Caki2 (cell line): ENCODE results near the gene SNX14. TPM values are rescaled to one million over a fixed set of nuclear protein-coding genes. Genes with fewer than 3 reads are reported as not detected.

Source experiments
- DNase-seq: peaks from one replicate; pipeline ENCODE4 v3.0.0-alpha.2; 2015; ENCODE audit warnings: low read depth
- in situ Hi-C: cut with HindIII; loops from 2 replicates; pipeline ENCODE4 v1.10.0; 2016; ENCODE audit warnings: low sequenced_read_pairs, low pct_unique_long_range_greater_than_20kb, mixed read lengths
- total RNA-seq: library from RNA; depleted of rRNA; stranded (reverse); fragments of >200 nt; shearing (Covaris generic); gene quantifications from 2 replicates; pipeline ENCODE4 v1.2.3, GENCODE V29; 2014; ENCODE audit warnings: low replicate concordance

Gene SNX14
- total RNA-seq, 1 experiment from 2014 or later: 82.9 TPM

- in situ Hi-C loops: no loop called here
- DNase-seq: no peak
These were observed 114.5 kb downstream of the SNX14 start for GRCh38 chr6:85479208-85479607.

- in situ Hi-C loops: no loop called here
- no peak for DNase-seq
These were observed 117.1 kb downstream of the SNX14 start for GRCh38 chr6:85476532-85476931.

- DNase-seq: no peak
- in situ Hi-C loops: no loop called here
These were observed 119.9 kb downstream of the SNX14 start for GRCh38 chr6:85473748-85474147.

- DNase-seq: no peak
- in situ Hi-C loops: no loop called here
These were observed 120.9 kb downstream of the SNX14 start for GRCh38 chr6:85472744-85473143.

GRCh38 chr6:85470023-85470410 is 123.6 kb downstream of the SNX14 start:
- DNase-seq: no peak
- in situ Hi-C loops: no loop called here

DNA sequence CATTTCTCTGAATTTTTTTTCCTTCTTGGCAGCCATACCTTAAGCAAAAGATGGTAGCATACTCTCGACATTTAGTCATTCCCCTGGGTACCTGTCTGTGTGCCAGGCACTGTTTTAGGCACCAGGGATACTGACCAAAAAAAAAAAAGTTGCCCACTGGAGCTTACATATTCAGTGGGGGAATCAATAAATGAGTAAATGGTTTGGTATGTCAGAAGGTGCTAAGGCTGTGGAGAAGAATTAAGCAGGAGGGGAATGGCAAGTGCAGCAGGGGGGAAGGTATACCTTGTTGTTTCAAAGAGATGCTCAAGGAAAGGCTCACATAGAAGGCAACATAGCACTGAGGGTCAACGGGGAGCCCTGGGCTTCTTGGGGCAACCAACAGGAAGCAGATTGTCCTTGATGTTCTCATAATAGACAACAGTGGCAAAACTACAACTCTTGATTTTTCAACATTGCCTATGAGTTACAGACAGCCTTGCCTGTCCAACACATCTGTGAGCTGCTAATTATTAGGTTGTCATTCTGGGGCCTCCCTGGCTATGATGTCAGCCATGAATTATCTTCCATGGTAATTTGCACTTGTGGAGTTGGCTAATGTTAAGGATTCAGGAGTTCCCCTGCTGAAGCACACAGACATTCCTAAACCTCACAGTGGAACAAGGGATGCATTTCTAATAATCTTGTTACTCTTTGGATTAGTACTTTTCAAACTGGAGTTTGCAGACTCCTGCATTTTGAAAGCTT is 124.2 kb downstream of the SNX14 start:
- in situ Hi-C loops: no loop called here
- DNase-seq: no peak

GRCh38 chr6:85468326-85468725 is 125.3 kb downstream of the SNX14 start:
- DNase-seq: no peak
- in situ Hi-C loops: no loop called here

GRCh38 chr6:85465762-85466161 is 127.9 kb downstream of the SNX14 start:
- no peak for DNase-seq
- in situ Hi-C loops: no loop called here

- peak; percentile 72 for DNase-seq
- in situ Hi-C loops: no loop called here
These were observed 128.9 kb downstream of the SNX14 start for GRCh38 chr6:85464722-85465150.

GRCh38 chr6:85464260-85464644 is 129.4 kb downstream of the SNX14 start:
- peak; percentile 86 for DNase-seq
- in situ Hi-C loops: no loop called here

DNA sequence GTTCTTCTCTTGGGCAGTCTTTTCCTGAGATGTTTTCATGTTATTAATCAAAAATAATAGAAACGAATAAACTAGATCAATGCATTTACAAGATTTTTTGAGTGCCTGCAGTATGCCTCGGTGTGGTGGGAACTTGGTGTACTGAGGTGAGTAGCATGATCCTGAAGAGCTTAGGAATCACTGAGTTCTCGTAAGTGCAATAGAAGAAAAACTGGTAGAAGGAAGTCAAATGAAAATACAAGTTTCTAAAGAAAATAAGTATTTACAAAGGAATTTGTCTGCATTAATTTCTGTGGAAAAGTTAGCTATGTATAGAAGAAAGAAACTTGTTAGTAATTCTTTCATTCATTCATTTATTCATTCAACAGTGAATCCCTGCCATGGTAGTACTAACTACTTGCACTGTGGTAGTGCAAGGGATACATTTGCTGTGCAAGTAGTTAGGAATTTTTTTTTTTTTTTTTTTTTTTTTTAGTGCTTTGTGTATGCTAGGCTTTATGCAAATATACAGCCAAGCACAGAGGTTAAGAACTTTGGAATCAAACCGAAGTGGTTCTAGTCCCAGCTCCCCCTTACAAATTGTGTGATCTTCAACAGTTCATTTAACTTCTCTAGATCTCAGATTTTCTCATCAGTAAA is 129.9 kb downstream of the SNX14 start:
- in situ Hi-C loops: no loop called here

GRCh38 chr6:85462673-85463072 is 131.0 kb downstream of the SNX14 start:
- DNase-seq: no peak
- in situ Hi-C loops: no loop called here

More for the DNA sequence above, 129.9 kb downstream of the SNX14 start:
- no peak for DNase-seq

DNA sequence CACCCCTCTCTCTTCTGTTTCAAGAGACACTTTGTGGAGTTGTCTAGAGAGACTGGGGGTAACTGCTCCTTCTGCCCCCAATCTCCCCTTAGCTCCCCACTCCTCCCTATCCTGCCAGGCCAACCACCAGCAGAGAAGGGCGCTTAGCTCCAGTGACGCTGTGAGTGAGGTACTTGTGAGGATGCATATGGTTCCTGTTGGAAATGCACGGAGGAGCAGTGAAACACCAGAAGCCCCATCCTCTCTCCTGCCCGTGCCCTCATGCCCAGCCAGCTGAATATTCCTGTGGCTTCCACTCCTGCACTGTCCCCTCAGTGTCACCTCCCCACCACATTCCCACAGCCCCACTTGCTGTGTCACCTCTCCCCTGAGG is 131.9 kb downstream of the SNX14 start:
- in situ Hi-C loops: no loop called here
- no peak for DNase-seq

GRCh38 chr6:85460921-85461797 is 132.5 kb downstream of the SNX14 start:
- in situ Hi-C loops: no loop called here
- no peak for DNase-seq

DNA sequence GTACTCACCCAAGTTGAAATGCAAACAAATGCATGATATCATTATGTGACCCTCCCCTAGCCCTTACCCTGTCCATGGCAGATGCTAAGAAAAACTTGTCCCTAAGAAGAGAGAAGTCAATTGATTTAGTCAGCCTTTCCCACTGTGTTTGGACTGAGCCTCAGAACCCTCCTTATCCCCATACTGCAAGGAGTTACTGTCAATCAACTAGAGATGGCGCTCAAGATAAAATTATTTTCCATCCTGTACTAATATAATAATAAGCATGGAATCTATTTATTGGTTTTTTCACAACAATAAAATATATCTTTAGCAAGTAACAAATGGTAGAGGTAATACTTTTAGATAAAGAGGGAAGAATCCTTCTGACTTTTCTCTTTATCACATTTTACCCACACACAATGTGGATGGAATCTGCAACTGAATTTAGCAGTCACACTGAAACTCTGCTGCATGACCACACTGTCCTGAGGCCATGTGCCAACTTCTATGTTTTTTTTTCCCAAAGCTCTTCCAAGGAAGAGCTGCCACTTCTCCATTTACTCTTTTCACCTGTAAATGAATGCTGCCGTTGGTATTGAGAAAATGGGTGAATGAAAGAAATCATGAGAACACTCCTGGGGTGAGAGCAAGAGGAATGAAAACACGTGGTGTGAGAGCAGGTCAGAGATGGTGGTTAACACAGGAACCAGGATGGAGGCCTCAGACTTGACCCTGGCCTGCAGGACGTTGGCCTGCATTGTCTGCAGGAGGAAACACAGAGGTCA is 133.3 kb downstream of the SNX14 start:
- DNase-seq: no peak
- in situ Hi-C loops: no loop called here

GRCh38 chr6:85459224-85459901 is 134.3 kb downstream of the SNX14 start:
- DNase-seq: no peak
- in situ Hi-C loops: no loop called here

DNA sequence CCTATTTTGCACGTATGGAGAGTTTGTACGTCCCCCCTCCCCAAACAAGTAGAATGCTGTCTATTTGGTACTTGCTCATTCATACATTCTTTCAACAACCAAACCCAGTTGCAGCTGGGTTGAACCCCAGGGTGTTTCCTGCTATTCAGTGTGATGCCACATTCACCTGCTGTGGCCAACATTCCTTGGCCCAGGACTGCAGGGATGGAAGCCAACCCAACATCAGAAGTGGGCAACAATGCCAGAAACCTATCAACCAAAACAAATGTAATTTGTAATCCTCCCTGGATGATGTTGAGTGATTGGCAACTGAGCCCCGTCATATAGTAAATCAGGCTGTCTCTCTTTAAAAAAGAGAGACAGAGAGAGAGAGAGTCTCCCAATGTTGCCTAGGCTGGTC is 134.9 kb downstream of the SNX14 start:
- DNase-seq: no peak
- in situ Hi-C loops: no loop called here

DNA sequence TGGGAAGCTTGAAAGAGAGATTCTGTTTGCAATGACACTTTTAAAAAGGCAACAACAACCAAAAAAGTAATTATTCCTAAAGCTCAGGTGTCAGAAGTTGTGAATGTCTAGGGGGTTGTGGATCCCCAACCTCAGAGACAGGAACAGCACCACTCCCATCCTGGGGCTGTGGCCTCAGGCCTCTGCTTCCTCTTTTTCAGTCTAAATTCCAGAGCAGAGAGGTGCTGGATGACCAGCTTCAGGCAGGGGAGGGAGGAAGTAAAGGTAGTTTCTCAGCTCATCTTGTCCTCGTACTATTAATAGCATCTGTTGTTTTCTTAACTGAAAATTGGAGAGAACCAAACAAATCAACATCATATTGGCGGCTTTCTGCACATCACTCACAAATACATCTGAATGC is 135.5 kb downstream of the SNX14 start:
- no peak for DNase-seq

More for the DNA sequence above, 135.5 kb downstream of the SNX14 start:
- in situ Hi-C loops: no loop called here
